Activated naive CD4-positive, alpha-beta T cell treated with anti-CD3 and anti-CD28 coated beads, Interleukin-2, amount 10 ng/mL, durations not matched to agents 7 days and 5 days (primary cell): ENCODE data around the gene NTF4.

ENCODE experiments used
- CTCF ChIA-PET: fragments of 350-600 bp; sonication (Branson Sonifier 250); formaldehyde crosslinking; loops from one replicate; lab custom pipeline; 2021; ENCODE audit warnings: antibody characterized with exemption; lab: Charles Lee
- DNase-seq: peaks from one replicate; pipeline ENCODE4 v3.0.0-alpha.2; 2020
- H3K27ac Mint-ChIP-seq: one replicate; pipeline ENCODE4 v1.8.0; 2021; ENCODE audit warnings: mild to moderate bottlenecking, moderate library complexity, mixed read lengths
- H3K27me3 Mint-ChIP-seq: one replicate; pipeline ENCODE4 v1.8.0; 2021; ENCODE audit warnings: mild to moderate bottlenecking, mixed read lengths
- H3K36me3 Mint-ChIP-seq: one replicate; pipeline ENCODE4 v1.8.0; 2021; ENCODE audit warnings: mixed read lengths
- H3K4me1 Mint-ChIP-seq: one replicate; pipeline ENCODE4 v1.8.0; 2021; ENCODE audit warnings: mixed read lengths
- H3K4me3 Mint-ChIP-seq: one replicate; pipeline ENCODE4 v1.8.0; 2021; ENCODE audit warnings: mild to moderate bottlenecking, moderate library complexity, mixed read lengths
- H3K9me3 Mint-ChIP-seq: one replicate; pipeline ENCODE4 v1.8.0; 2021; ENCODE audit warnings: mixed read lengths

Gene NTF4

DNA sequence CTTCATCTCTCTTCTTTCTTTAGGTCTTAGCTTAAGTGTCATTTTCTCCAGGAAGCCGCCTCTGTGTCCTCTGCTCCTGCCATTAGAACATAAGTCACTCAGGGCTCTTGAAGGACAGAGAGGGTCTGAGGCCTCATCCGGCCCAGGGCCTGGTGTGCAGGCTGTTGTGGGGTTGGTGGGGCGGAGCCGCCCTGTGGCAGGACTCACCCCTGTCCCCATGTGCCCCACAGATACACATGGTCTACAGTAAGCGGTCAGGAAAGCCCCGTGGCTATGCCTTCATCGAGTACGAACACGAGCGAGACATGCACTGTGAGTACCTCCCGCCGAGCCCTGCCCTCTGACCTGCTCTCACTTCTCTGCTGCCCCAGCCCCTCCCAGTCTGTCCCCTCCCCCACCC lies 36.5 kb upstream of the NTF4 start:
- H3K36me3 Mint-ChIP-seq: peaks cover 50% of the 10 kb centered on the region
- no peak overlapping the region for H3K4me3 Mint-ChIP-seq
- CTCF ChIA-PET: interaction anchor here (5.6 kb wide), 1 partner anchor 13 kb away, joined by 37 read pairs; the partner anchor contains the start of gene LIN7B
- H3K27ac Mint-ChIP-seq: no peak overlapping the region
- DNase-seq: no peak
- no peaks in the 10 kb centered on the region for H3K9me3 Mint-ChIP-seq
- H3K4me1 Mint-ChIP-seq: peaks cover 8% of the 10 kb centered on the region
- H3K27me3 Mint-ChIP-seq: no peaks in the 10 kb centered on the region

DNA sequence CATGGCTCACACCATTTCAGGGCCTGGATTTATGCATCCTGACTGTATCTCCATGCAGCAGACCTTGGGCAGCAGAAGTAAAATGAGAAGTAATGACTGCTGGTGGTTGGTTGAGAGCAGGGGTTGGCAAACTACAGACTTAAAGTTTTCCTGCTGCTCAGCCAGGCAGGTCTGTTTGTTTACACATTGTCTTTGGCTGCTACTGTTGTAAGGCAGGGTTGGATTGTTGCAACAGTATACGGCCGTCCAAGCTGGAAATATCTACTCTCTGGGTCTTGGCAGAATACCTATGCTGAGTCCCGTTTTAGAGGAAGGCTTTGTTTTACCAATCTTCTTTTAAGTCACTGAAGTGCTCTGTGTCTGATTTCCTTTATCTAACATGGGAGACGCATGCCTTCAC lies 34.2 kb upstream of the NTF4 start:
- CTCF ChIA-PET: interaction anchor here (1.0 to 5.6 kb wide), 8 partner anchors 16 to 126 kb away, joined by 3 to 37 read pairs (median 10); partner anchors contain the start of gene LIN7B
- no peaks in the 10 kb centered on the region for H3K27me3 Mint-ChIP-seq
- H3K4me3 Mint-ChIP-seq: no peak overlapping the region
- peaks cover 13% of the 10 kb centered on the region for H3K4me1 Mint-ChIP-seq
- H3K9me3 Mint-ChIP-seq: no peaks in the 10 kb centered on the region
- DNase-seq: no peak
- no peak overlapping the region for H3K27ac Mint-ChIP-seq
- H3K36me3 Mint-ChIP-seq: peaks cover 52% of the 10 kb centered on the region

DNA sequence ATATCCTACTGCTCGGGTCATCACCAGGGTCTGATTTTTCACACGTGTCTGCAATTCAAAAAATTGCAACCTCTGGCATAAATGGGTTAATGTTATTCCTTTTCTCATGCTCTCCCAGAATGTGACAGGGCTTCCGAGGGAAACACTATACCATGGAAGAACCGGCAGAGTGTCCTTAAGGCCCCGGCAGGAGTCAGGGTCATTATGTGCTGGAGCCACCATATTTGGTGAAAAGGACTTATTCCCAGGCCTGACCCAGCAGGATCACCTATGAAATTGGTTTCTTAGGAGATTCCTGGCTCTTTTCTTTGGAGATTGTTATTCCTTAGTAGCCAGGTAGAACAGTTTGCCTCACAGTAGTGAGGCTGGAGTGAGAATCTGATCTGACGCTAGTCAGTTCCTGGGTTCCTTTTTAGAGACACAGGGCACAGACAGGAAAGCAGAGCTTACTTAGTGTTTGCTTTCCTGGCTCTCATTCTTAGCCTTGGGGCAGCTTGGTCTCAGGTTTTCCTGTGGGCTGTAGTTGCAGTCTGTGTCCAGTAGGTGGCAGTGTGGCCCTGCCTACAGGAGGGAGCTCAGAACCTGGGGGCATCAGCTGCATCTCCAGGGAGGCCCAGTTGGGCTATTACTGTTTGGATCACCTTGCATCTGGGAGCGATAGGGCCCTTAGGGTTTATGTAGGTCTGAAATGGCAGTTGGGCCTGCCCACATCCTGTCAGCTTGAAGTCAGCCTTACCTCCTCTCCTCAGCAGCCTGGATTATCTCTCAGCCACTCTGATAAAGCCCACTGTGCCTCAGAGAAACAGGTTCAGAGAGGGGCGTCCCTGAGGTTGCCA lies 33.1 kb upstream of the NTF4 start:
- Mint-ChIP-seq H3K4me3 (no peak overlapping the region), H3K27ac (peak overlapping the region; percentile 80), H3K9me3 (no peaks in the 10 kb centered on the region), H3K36me3 (peaks cover 55% of the 10 kb centered on the region), H3K27me3 (no peaks in the 10 kb centered on the region), H3K4me1 (peaks cover 13% of the 10 kb centered on the region)
- CTCF ChIA-PET: interaction anchor here (0.6 to 5.6 kb wide), 38 partner anchors 9 to 396 kb away, joined by 3 to 37 read pairs (median 4); partner anchors contain the start of genes GYS1, LIN7B, PPFIA3 and RUVBL2
- peak; percentile 81 for DNase-seq

DNA sequence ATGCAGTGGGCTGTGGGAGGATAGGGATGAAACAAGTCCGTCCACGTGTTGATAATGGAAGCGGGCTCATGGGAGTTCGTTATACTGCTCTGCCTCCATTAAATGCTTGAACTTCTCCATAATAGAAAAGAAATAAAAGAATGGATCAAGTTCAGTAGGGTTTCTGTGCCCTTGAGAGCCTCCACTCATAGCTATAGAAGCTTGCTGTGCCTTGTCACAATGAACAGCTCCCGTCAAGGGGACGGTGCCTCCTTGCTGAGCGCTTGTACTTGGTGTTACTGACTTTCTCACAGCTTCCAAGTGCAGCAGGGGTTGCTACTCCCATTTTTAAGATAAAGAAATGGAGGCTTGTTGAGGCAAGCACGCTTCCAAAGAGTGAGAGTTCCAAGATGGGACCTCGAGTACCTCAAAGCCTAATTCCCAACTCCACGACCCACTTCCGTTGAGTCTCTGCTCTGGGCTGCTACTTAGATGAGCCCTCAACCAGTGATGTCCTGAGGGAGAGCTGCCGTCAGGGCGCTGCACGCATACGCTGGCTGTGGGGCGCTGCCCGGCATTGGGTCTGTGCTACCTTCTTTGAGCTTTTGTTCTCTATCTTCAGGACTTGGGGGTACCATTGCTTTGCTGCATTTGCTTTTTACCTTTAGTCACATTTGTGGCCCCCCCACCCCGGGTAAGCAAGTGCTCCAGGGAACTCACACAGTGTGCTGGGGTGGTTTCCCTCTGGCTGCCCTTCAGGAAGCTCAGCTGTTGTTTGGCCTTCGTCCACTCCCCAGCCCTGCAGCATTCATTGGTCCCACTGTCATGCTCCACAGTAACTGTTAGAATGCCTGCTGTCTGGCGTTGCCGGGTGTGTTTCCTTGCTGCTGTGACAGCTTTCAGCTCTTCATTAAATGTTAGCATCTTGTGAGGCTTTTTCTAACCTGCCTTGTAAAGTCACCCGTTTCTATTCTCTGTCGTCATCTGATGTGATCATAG lies 30.2 kb upstream of the NTF4 start:
- DNase-seq: no peak
- CTCF ChIA-PET: interaction anchor here (0.7 to 1.6 kb wide), 5 partner anchors 11 to 272 kb away, joined by 3 to 7 read pairs (median 4); no protein-coding TSS in a partner anchor
- no peaks in the 10 kb centered on the region for H3K9me3 Mint-ChIP-seq
- H3K27ac Mint-ChIP-seq: peak overlapping the region; percentile 67
- H3K36me3 Mint-ChIP-seq: peaks cover 52% of the 10 kb centered on the region
- no peak overlapping the region for H3K4me3 Mint-ChIP-seq
- H3K4me1 Mint-ChIP-seq: peaks cover 26% of the 10 kb centered on the region
- no peaks in the 10 kb centered on the region for H3K27me3 Mint-ChIP-seq

DNA sequence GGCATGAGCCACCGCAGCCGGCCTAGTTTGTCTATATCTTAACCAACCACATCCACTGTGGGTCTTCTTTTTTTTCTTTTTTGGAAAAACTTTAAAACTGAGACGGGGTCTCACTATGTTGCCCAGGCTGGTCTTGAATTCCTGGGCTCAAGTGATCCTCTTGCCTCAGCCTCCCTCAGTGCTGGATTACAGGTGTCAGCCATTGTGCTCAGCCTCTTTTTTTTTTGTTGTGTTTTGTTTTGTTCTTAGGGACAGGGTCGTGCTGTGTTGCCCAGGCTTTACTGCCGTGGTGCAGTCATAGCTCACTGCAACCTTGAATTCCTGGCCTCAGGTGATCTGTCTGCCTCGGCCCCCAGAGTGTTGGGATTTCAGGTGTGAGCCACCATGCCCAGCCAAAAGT lies 28.1 kb upstream of the NTF4 start:
- Mint-ChIP-seq H3K4me3 (no peak overlapping the region), H3K36me3 (peaks cover 41% of the 10 kb centered on the region), H3K9me3 (no peaks in the 10 kb centered on the region), H3K27ac (no peak overlapping the region), H3K27me3 (no peaks in the 10 kb centered on the region), H3K4me1 (peaks cover 38% of the 10 kb centered on the region)
- DNase-seq: no peak
- CTCF ChIA-PET: no interaction called here

DNA sequence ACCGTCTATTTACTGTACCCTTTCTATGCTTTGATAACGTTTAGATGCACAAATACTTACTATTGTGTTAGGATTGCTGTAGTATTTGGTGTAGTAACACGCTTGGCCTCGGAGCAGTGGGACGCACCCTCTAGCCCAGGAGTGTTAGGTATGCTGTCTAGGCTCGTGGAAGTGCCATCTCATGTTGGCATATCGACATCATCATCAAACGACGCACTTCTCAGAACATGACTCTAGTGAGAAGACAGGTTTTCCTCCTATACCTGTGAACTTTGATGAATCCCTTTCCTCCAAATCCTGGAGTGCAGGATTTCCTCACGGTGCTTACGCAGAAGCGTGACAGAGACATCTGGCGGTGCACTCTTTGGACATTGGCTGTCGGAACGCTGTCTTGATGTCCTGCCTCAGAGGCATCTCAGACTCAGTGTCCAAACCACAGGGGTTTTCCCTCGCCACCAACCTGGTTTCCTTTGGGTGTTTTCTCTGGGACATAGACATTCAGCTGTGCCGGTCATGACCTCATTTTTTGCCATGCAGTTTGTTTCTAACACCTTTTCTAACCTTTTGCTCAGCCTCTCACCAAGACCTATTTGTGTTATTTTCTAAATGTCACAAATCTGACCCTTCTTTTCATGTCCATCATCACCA lies 26.9 kb upstream of the NTF4 start:
- CTCF ChIA-PET: no interaction called here
- DNase-seq: no peak
- peaks cover 42% of the 10 kb centered on the region for H3K36me3 Mint-ChIP-seq
- H3K4me3 Mint-ChIP-seq: no peak overlapping the region
- no peaks in the 10 kb centered on the region for H3K27me3 Mint-ChIP-seq
- peaks cover 39% of the 10 kb centered on the region for H3K4me1 Mint-ChIP-seq
- no peak overlapping the region for H3K27ac Mint-ChIP-seq
- no peaks in the 10 kb centered on the region for H3K9me3 Mint-ChIP-seq

DNA sequence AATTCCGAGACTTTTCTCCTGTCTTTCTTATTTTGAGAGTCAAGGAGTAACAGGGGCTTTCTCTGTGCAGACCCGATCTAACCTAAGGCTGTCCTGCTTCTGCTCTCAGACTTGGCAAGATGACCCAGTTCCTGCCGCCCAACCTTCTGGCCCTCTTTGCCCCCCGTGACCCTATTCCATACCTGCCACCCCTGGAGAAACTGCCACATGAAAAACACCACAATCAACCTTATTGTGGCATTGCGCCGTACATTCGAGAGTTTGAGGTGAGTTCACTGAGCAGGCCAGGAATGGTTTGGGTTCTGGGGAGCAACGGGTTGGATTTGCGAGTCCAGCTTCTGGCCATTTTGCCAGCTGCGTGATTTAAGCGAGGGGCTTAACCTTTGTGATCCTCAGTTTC lies 21.7 kb upstream of the NTF4 start:
- Mint-ChIP-seq H3K36me3 (peaks cover 25% of the 10 kb centered on the region), H3K9me3 (no peaks in the 10 kb centered on the region), H3K27me3 (peaks cover 11% of the 10 kb centered on the region), H3K27ac (peak overlapping the region; percentile 83), H3K4me3 (peak overlapping the region; percentile 96), H3K4me1 (peaks cover 41% of the 10 kb centered on the region)
- CTCF ChIA-PET: interaction anchor here (1.2 to 1.9 kb wide), 3 partner anchors 12 to 28 kb away, joined by 3 to 9 read pairs (median 4); partner anchors contain the start of gene LIN7B
- DNase-seq: no peak

DNA sequence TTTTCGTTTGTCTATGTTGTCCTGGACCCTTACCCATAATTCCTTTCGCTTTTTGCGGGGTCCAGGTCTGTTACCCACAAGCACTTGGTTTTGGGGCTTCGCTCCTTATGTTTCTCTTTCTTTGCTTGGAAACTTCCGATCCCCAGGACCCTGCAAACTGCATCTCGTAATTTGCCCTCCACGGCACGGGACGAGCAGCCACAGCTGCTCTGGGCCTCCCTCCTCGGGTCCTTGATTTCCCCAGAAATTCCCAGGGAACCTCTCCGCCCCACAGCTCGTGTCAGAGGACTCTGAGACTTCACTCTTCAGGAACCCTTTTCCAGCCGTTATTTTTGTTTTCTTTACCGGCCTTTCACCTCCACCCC lies 21.2 kb upstream of the NTF4 start:
- CTCF ChIA-PET: interaction anchor here (1.9 kb wide), 1 partner anchor 12 kb away, joined by 9 read pairs; no protein-coding TSS in a partner anchor
- Mint-ChIP-seq H3K27ac (peak overlapping the region; percentile 83), H3K9me3 (no peaks in the 10 kb centered on the region), H3K27me3 (peaks cover 11% of the 10 kb centered on the region), H3K4me3 (peak overlapping the region; percentile 96), H3K4me1 (peaks cover 40% of the 10 kb centered on the region), H3K36me3 (peaks cover 24% of the 10 kb centered on the region)
- DNase-seq: no peak

DNA sequence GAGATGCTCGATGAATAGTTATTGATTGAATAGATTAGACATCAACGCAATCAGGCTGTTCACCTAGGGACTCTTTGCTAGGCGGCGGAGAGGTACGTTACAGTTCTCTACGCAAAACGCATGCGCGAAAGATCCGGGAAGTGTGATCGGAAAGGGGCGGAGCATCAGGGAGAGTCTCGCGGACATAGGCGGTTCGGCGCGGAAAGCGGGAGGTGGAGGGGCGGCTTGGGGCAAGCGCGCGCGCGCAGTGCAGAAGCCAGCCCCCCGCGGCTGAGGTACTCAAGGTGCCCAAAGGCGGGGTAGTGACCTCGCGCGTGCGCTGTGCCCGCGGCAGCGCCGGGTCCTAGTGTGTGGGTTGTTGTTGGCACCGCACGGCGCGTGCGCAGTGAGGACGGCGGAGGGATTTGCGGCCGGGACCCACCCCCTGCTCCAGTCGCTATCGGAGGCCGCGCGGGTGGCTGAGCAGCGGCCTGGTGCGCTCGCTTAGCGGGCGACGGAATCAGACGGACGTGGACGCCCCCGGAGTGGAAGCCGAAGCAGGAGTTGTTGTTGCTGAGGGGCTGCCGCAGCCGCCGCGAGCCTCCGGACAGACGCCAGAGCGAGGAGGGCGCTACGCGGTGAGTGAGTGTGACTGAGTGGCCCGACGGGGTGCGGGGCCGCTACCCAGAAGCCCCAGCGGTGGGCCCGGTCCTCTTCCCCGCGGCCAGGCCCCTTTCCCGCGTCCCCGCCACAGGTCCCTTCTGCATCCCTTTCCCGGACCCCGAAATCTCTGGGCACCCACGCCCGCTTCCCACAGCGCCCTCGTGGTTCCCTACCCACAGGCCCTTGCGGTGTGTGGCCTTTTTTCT lies 20.6 kb upstream of the NTF4 start, which contains the start of gene SNRNP70:
TSS of gene SNRNP70 (plus strand) at position 432 of the 848 bp plus-strand sequence. CDS start 964 bp downstream, outside the sequence.
- Mint-ChIP-seq H3K9me3 (no peaks in the 10 kb centered on the region), H3K4me3 (peak within 1 kb of the TSS; percentile 96), H3K36me3 (peaks cover 21% of the 10 kb centered on the region), H3K27ac (peak within 1 kb of the TSS; percentile 83), H3K4me1 (peaks cover 37% of the 10 kb centered on the region), H3K27me3 (peaks cover 15% of the 10 kb centered on the region)
- CTCF ChIA-PET: no interaction called here
- DNase-seq: peak; percentile 99

DNA sequence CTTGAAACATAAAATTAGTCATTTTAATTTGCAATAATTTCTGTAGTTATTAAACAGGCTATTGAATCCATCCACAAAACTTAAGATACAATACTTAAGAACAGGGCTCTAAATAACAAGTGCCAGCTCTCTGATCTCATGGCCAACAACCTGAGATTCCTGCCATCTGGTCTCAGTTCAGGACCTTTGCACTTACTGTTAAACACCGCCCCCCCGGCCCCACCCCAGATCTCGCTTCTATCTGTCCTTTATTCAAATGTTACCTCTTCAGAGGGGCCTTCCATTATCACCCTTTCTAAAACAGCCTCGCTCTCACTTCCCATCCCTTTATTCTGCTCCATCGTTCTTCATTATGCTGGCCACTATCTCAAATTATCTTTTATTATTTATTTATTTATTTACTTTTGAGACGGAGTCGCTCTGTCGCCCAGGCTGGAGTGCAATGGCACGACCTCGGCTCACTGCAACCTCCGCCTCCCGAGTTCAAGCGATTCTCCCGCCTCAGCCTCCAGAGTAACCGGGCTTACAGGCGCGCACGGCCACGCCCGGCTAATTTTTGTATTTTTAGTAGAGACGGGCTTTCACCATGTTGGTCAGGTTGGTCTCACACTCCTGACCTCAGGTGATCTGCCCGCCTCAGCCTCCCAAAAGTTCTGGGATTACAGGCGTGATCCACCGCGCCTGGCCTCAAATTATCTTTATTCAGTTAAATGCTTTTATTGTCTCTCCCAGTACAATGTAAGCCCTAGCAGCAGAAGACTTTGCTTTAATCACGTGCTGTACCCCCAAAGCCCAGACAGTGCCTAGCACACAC lies 19.8 kb upstream of the NTF4 start:
- H3K9me3 Mint-ChIP-seq: no peaks in the 10 kb centered on the region
- H3K27me3 Mint-ChIP-seq: peaks cover 15% of the 10 kb centered on the region
- H3K27ac Mint-ChIP-seq: peak overlapping the region; percentile 83
- peak overlapping the region; percentile 96 for H3K4me3 Mint-ChIP-seq
- H3K36me3 Mint-ChIP-seq: peaks cover 19% of the 10 kb centered on the region
- peaks cover 33% of the 10 kb centered on the region for H3K4me1 Mint-ChIP-seq
- CTCF ChIA-PET: no interaction called here
- no peak for DNase-seq

DNA sequence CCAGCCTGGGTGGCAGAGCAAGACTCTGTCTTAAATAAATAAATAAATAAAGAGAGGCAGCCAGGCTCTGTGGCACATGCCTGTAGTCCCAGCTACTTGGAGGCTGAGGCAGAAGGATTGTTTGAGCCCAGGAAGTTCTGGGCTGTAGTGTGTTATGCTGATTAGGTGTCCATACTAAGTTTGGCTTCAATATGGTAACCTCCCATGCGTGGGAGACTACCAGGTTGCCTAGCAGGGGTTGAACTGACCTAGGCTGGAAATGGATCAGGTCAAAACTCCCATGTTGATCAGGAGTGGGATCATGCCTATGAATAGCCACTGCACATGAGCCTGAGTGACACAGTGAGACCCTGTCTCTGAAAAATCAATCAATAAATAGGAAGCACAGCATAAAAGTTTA lies 16.7 kb upstream of the NTF4 start:
- Mint-ChIP-seq H3K27me3 (peaks cover 24% of the 10 kb centered on the region), H3K4me1 (peaks cover 11% of the 10 kb centered on the region), H3K4me3 (no peak overlapping the region), H3K27ac (no peak overlapping the region), H3K9me3 (no peaks in the 10 kb centered on the region), H3K36me3 (peaks cover 5% of the 10 kb centered on the region)
- CTCF ChIA-PET: no interaction called here
- no peak for DNase-seq

DNA sequence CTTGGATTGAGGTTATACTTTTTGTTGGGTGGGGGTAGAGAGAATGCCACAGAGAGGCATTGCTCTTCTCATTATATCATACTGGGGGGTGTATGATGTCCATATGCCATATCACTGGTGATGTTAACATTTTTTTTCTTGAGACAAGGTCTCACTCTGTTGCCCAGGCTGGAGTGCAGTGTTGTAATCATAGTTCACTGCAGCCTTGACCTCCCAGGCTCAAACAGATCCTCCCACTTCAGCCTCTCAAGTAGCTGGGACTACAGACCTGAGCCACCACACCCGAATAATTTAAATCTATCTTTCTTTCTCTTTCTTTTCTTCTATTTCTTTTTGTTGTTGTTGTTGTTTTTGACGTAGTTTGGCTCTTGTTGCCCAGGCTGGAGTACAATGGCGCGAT lies 15.8 kb upstream of the NTF4 start:
- H3K4me1 Mint-ChIP-seq: peaks cover 7% of the 10 kb centered on the region
- no peak for DNase-seq
- H3K27ac Mint-ChIP-seq: no peak overlapping the region
- CTCF ChIA-PET: interaction anchor here (0.7 kb wide), 1 partner anchor 17 kb away, joined by 4 read pairs; no protein-coding TSS in a partner anchor
- H3K4me3 Mint-ChIP-seq: no peak overlapping the region
- no peaks in the 10 kb centered on the region for H3K36me3 Mint-ChIP-seq
- no peaks in the 10 kb centered on the region for H3K9me3 Mint-ChIP-seq
- H3K27me3 Mint-ChIP-seq: peaks cover 32% of the 10 kb centered on the region
